ENCODE results near the gene TSPAN4. TPM values are rescaled to one million over a fixed set of nuclear protein-coding genes. Genes with fewer than 3 reads are reported as not detected.

TSPAN4 gene
- total RNA-seq, 1 experiment from 2014 or later = 50.3 TPM

- ChIA-PET RAD21 (ENCODE audit: low non-redundant PET in 1 of 2, low total read pairs in 2 of 2, uncharacterized antibody in 2 of 2, unreplicated experiment in 2 of 2) (no interaction called here), CTCF (no interaction called here), POLR2A (interaction anchor here (0.7 kb wide), 1 partner anchor 19 kb away, joined by 3 read pairs; no protein-coding TSS in a partner anchor)
- H3K27me3 ChIP-seq (ENCODE audit: insufficient read depth, low read length) = no peaks in the 10 kb centered on the region
- no peak overlapping the region for H3K4me2 ChIP-seq (ENCODE audit: low read length)
- DNase-seq (ENCODE audit: low read depth, low spot score) (no peak), ATAC-seq (no peak)
- no peaks in the 10 kb centered on the region for H3K9me3 ChIP-seq (ENCODE audit: control insufficient read depth in 1 of 2, insufficient read depth in 1 of 2, low read depth in 1 of 2, low read length in 2 of 2)
- no peak overlapping the region for H3K4me3 ChIP-seq (replicated peaks in 1 of 2; ENCODE audit: low read depth in 1 of 2, low read length in 2 of 2)
- H3K4me1 ChIP-seq (ENCODE audit: control insufficient read depth in 1 of 2, insufficient read depth in 2 of 2, low read length in 2 of 2) = no peaks in the 10 kb centered on the region
- no peak overlapping the region for H2AFZ ChIP-seq (ENCODE audit: low read depth, low read length, poor library complexity, severe bottlenecking)
- H3K27ac ChIP-seq (ENCODE audit: low read depth, low read length) = no peak overlapping the region
- H3K36me3 ChIP-seq (ENCODE audit: control insufficient read depth in 1 of 2, insufficient read depth in 2 of 2, low read length in 2 of 2) = peaks cover 0 to 4% of the 10 kb centered on the region in 2 experiments; a peak in 2 of 4 replicates
- intact Hi-C loops (cut with micrococcal nuclease) = no loop called here
- H3K79me2 ChIP-seq (ENCODE audit: insufficient read depth, low read length) = no peaks in the 10 kb centered on the region
- H3K9ac ChIP-seq (ENCODE audit: low read length) = no peak overlapping the region
- H3K9me2 ChIP-seq (ENCODE audit: insufficient read depth) = no peaks in the 10 kb centered on the region
- no peaks in the 10 kb centered on the region for H4K20me1 ChIP-seq (ENCODE audit: insufficient read depth)
- no TSS peak for BruUV-seq (replicated peaks)
- TF ChIP-seq POLR2AphosphoS5 (IDR thresholded peaks at IDR 0.05; ENCODE audit: low read depth, low read length) = no peak
- no peak for TF ChIP-seq ELF1 (IDR thresholded peaks at IDR 0.05; ENCODE audit: borderline replicate concordance, low read depth)
- TF ChIP-seq, protein P1, sequence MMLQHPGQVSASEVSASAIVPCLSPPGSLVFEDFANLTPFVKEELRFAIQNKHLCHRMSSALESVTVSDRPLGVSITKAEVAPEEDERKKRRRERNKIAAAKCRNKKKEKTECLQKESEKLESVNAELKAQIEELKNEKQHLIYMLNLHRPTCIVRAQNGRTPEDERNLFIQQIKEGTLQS (IDR thresholded peaks at IDR 0.05) = no peak
- TF ChIP-seq MAX (IDR thresholded peaks at IDR 0.05) = no peak
- TF ChIP-seq EZH2phosphoT487 (IDR thresholded peaks at IDR 0.05; ENCODE audit: borderline replicate concordance) = no peak
- no peak for TF ChIP-seq POLR2A (IDR thresholded peaks at IDR 0.05; ENCODE audit: borderline replicate concordance, extremely low read depth, insufficient read depth, insufficient read length)
- TF ChIP-seq SIN3A (IDR thresholded peaks at IDR 0.05; ENCODE audit: low read depth) = no peak
- TF ChIP-seq TCF7L2 (IDR thresholded peaks at IDR 0.05; ENCODE audit: borderline replicate concordance, extremely low read depth, insufficient read depth, insufficient read length) = no peak
Observed at GRCh38 chr11:886568-886967, 43.9 kb downstream of the TSPAN4 start.

DNA sequence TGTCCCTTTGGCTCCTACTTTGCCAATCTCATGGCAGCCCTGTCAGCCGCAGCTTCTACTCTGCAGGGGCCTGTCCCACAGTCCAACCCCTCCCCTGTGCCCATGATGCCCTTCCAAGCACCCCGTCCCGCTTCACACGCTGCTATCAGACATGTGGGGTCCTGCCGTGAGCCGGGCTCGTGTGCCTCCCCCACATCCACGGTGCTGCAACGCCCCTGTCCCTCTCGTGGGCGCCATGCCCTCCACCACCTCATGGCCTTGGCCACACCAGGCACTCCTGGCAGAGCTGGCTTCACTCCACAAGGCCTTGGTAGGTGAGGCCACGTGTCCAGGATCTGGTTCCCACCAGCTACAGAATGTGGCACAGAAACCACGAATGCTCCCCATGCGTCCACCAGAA lies 44.9 kb downstream of the TSPAN4 start:
- H3K9me2 ChIP-seq (ENCODE audit: insufficient read depth) = no peaks in the 10 kb centered on the region
- H2AFZ ChIP-seq (ENCODE audit: low read depth, low read length, poor library complexity, severe bottlenecking) = no peak overlapping the region
- DNase-seq (ENCODE audit: low read depth, low spot score) (no peak), ATAC-seq (no peak)
- H3K9me3 ChIP-seq (ENCODE audit: control insufficient read depth in 1 of 2, insufficient read depth in 1 of 2, low read depth in 1 of 2, low read length in 2 of 2) = no peaks in the 10 kb centered on the region
- H3K36me3 ChIP-seq (ENCODE audit: control insufficient read depth in 1 of 2, insufficient read depth in 2 of 2, low read length in 2 of 2) = peaks cover 0 to 4% of the 10 kb centered on the region in 2 experiments; a peak in 2 of 4 replicates
- no peak overlapping the region for H3K4me2 ChIP-seq (ENCODE audit: low read length)
- intact Hi-C loops (cut with micrococcal nuclease) = no loop called here
- no peak overlapping the region for H3K27ac ChIP-seq (ENCODE audit: low read depth, low read length)
- H3K4me1 ChIP-seq (ENCODE audit: control insufficient read depth in 1 of 2, insufficient read depth in 2 of 2, low read length in 2 of 2) = no peaks in the 10 kb centered on the region
- BruUV-seq (replicated peaks) = no TSS peak
- ChIA-PET RAD21 (ENCODE audit: low non-redundant PET in 1 of 2, low total read pairs in 2 of 2, uncharacterized antibody in 2 of 2, unreplicated experiment in 2 of 2) (no interaction called here), POLR2A (no interaction called here), CTCF (no interaction called here)
- H3K9ac ChIP-seq (ENCODE audit: low read length) = no peak overlapping the region
- H4K20me1 ChIP-seq (ENCODE audit: insufficient read depth) = no peaks in the 10 kb centered on the region
- no peaks in the 10 kb centered on the region for H3K27me3 ChIP-seq (ENCODE audit: insufficient read depth, low read length)
- H3K4me3 ChIP-seq (replicated peaks in 1 of 2; ENCODE audit: low read depth in 1 of 2, low read length in 2 of 2) = no peak overlapping the region
- no peaks in the 10 kb centered on the region for H3K79me2 ChIP-seq (ENCODE audit: insufficient read depth, low read length)
- TF ChIP-seq, protein P1 (IDR thresholded peaks at IDR 0.05) = no peak
- no peak for TF ChIP-seq FOSL1 (IDR thresholded peaks at IDR 0.05; ENCODE audit: low read depth)
- no peak for TF ChIP-seq TCF7L2 (IDR thresholded peaks at IDR 0.05; ENCODE audit: borderline replicate concordance, extremely low read depth, insufficient read depth, insufficient read length)
- no peak for TF ChIP-seq MAX (IDR thresholded peaks at IDR 0.05)
- TF ChIP-seq YY1 (IDR thresholded peaks at IDR 0.05; ENCODE audit: extremely low read depth, insufficient replicate concordance, low read depth, low read length) = no peak
- TF ChIP-seq, protein P2, sequence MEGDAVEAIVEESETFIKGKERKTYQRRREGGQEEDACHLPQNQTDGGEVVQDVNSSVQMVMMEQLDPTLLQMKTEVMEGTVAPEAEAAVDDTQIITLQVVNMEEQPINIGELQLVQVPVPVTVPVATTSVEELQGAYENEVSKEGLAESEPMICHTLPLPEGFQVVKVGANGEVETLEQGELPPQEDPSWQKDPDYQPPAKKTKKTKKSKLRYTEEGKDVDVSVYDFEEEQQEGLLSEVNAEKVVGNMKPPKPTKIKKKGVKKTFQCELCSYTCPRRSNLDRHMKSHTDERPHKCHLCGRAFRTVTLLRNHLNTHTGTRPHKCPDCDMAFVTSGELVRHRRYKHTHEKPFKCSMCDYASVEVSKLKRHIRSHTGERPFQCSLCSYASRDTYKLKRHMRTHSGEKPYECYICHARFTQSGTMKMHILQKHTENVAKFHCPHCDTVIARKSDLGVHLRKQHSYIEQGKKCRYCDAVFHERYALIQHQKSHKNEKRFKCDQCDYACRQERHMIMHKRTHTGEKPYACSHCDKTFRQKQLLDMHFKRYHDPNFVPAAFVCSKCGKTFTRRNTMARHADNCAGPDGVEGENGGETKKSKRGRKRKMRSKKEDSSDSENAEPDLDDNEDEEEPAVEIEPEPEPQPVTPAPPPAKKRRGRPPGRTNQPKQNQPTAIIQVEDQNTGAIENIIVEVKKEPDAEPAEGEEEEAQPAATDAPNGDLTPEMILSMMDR (IDR thresholded peaks at IDR 0.05 in 2 of 3, conservative IDR thresholded peaks at IDR 0.05 in 1 of 3; ENCODE audit: borderline replicate concordance in 1 of 3, insufficient read depth in 1 of 3, low read depth in 2 of 3, low read length in 2 of 3) = no peak
- no peak for TF ChIP-seq JUND (IDR thresholded peaks at IDR 0.05)
- no peak for TF ChIP-seq ZFX (IDR thresholded peaks at IDR 0.05)
- no peak for TF ChIP-seq SIN3A (IDR thresholded peaks at IDR 0.05; ENCODE audit: low read depth)
- no peak for TF ChIP-seq ZNF274 (IDR thresholded peaks at IDR 0.05; ENCODE audit: low read depth, low read length)
- TF ChIP-seq, protein P3, sequence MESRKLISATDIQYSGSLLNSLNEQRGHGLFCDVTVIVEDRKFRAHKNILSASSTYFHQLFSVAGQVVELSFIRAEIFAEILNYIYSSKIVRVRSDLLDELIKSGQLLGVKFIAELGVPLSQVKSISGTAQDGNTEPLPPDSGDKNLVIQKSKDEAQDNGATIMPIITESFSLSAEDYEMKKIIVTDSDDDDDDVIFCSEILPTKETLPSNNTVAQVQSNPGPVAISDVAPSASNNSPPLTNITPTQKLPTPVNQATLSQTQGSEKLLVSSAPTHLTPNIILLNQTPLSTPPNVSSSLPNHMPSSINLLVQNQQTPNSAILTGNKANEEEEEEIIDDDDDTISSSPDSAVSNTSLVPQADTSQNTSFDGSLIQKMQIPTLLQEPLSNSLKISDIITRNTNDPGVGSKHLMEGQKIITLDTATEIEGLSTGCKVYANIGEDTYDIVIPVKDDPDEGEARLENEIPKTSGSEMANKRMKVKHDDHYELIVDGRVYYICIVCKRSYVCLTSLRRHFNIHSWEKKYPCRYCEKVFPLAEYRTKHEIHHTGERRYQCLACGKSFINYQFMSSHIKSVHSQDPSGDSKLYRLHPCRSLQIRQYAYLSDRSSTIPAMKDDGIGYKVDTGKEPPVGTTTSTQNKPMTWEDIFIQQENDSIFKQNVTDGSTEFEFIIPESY (IDR thresholded peaks at IDR 0.05; ENCODE audit: extremely low read depth, insufficient replicate concordance, low read length) = no peak
- no peak for TF ChIP-seq ELF1 (IDR thresholded peaks at IDR 0.05; ENCODE audit: borderline replicate concordance, low read depth)

Measured in HCT116 (cell line).